A673 (cell line): Measurements from ENCODE around the gene COL8A1.

Source experiments
- EZH2 ChIP-seq: fragments of 200-600 bp; sonication (generic); IDR thresholded peaks from 2 replicates; pipeline ENCODE4 v1.6.1; 2017; ENCODE audit warnings: borderline replicate concordance, low read depth, mild to moderate bottlenecking, mixed read lengths, antibody characterized with exemption, low read length; ENCODE audit not compliant: poor library complexity, severe bottlenecking
- TF ChIP-seq, protein P1 (sequence below): fragments of 300-800, 200-600 bp; sonication (generic); conservative IDR thresholded peaks from 2 replicates; pipeline ENCODE4 v1.5.1; 2017; ENCODE audit warnings: low read depth, mild to moderate bottlenecking, antibody characterized with exemption, low read length, moderate library complexity, mixed read lengths

DNA sequence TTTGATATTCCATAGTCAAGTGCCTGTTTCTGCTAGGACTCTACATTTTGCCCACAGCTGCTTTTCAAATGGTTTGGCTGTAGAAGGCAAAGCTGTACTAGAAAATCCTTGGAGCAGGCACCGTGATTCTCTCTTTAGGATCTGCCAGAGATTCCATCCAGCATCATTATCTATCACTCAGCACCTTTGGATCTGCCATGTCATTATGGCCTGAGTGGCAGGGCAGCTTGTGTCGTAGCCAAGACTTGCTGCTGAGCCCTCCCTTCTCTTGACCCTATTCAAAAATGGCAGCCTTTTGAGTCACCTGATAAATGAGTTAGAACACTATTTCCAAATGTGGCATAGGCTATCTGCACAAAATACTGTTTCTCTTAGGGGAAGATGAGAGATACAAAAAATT is 171.2 kb downstream of the COL8A1 start:
- TF ChIP-seq, protein P1, sequence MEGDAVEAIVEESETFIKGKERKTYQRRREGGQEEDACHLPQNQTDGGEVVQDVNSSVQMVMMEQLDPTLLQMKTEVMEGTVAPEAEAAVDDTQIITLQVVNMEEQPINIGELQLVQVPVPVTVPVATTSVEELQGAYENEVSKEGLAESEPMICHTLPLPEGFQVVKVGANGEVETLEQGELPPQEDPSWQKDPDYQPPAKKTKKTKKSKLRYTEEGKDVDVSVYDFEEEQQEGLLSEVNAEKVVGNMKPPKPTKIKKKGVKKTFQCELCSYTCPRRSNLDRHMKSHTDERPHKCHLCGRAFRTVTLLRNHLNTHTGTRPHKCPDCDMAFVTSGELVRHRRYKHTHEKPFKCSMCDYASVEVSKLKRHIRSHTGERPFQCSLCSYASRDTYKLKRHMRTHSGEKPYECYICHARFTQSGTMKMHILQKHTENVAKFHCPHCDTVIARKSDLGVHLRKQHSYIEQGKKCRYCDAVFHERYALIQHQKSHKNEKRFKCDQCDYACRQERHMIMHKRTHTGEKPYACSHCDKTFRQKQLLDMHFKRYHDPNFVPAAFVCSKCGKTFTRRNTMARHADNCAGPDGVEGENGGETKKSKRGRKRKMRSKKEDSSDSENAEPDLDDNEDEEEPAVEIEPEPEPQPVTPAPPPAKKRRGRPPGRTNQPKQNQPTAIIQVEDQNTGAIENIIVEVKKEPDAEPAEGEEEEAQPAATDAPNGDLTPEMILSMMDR, result no peak
- TF ChIP-seq EZH2, result no peak
